SK-N-SH treated with all-trans-retinoic acid at 6 μM for 48 hours (cell line): ENCODE results near the gene HSCB.
"Not testable (repeated sequence)": the region's sequence is repeated elsewhere in the genome, so short reads cannot be mapped to it uniquely, and the experiment has no call there.

Experiments used
- ATAC-seq: fragments of 200-7000 bp; cut with Tn5 transposase; 3 replicates; pipeline ENCODE4 v1.9.1; 2020; ENCODE audit warnings: mild to moderate bottlenecking, moderate library complexity
- ARNTL ChIP-seq: fragments of 450-650 bp; formaldehyde crosslinking; IDR thresholded peaks from 2 replicates; pipeline ENCODE4 v1.5.0; 2020; ENCODE audit warnings: low read depth, mild to moderate bottlenecking, moderate library complexity, borderline replicate concordance
- BACH2 ChIP-seq: fragments of 250-450 bp; sonication (Bioruptor Pico); IDR thresholded peaks from 2 replicates; pipeline ENCODE4 v1.9.0; 2021; ENCODE audit warnings: mild to moderate bottlenecking, borderline replicate concordance
- CREB5 ChIP-seq: fragments of 250-450 bp; sonication (Bioruptor Pico); IDR thresholded peaks from 2 replicates; pipeline ENCODE4 v1.5.1; 2020; ENCODE audit warnings: low read depth, mild to moderate bottlenecking, moderate library complexity
- CSDC2 ChIP-seq: fragments of 250-450 bp; sonication (Bioruptor Pico); IDR thresholded peaks from 2 replicates; pipeline ENCODE4 v1.5.0; 2020; ENCODE audit warnings: mild to moderate bottlenecking, moderate library complexity
- CSRNP3 ChIP-seq: fragments of 250-450 bp; sonication (Bioruptor Pico); IDR thresholded peaks from 2 replicates; pipeline ENCODE4 v1.5.1; 2021; ENCODE audit warnings: mild to moderate bottlenecking, moderate library complexity
- ESRRG ChIP-seq: fragments of 250-450 bp; sonication (Bioruptor Pico); IDR thresholded peaks from 2 replicates; pipeline ENCODE4 v1.6.1; 2021; ENCODE audit warnings: mild to moderate bottlenecking
- GLIS3 ChIP-seq: fragments of 250-450 bp; sonication (Bioruptor Pico); IDR thresholded peaks from 2 replicates; pipeline ENCODE4 v1.5.0; 2020; ENCODE audit warnings: mild to moderate bottlenecking, moderate library complexity
- ISL1 ChIP-seq: fragments of 250-450 bp; sonication (Bioruptor Pico); IDR thresholded peaks from 2 replicates; pipeline ENCODE4 v2.1.2; 2022; ENCODE audit warnings: mild to moderate bottlenecking, moderate library complexity
- OSR1 ChIP-seq: fragments of 250-450 bp; sonication (Bioruptor Pico); IDR thresholded peaks from 2 replicates; pipeline ENCODE4 v1.8.0; 2022; ENCODE audit warnings: moderate library complexity, mild to moderate bottlenecking, inconsistent platforms
- PATZ1 ChIP-seq: fragments of 250-450 bp; sonication (Bioruptor Pico); IDR thresholded peaks from 2 replicates; pipeline ENCODE4 v1.8.0; 2020; ENCODE audit warnings: mild to moderate bottlenecking, moderate library complexity, borderline replicate concordance
- POU6F1 ChIP-seq: fragments of 250-450 bp; sonication (Bioruptor Pico); IDR thresholded peaks from 2 replicates; pipeline ENCODE4 v1.8.0; 2021; ENCODE audit warnings: low read depth, mild to moderate bottlenecking, moderate library complexity, borderline replicate concordance
- PPARA ChIP-seq: fragments of 250-450 bp; sonication (Bioruptor Pico); IDR thresholded peaks from 2 replicates; pipeline ENCODE4 v1.5.0; 2020; ENCODE audit warnings: mild to moderate bottlenecking, borderline replicate concordance
- RARB ChIP-seq: fragments of 250-450 bp; sonication (Bioruptor Pico); IDR thresholded peaks from 2 replicates; pipeline ENCODE4 v1.8.0; 2021; ENCODE audit warnings: mild to moderate bottlenecking, moderate library complexity
- SNAI2 ChIP-seq: fragments of 250-450 bp; sonication (Bioruptor Pico); IDR thresholded peaks from 2 replicates; pipeline ENCODE4 v1.5.0; 2020; ENCODE audit warnings: mild to moderate bottlenecking, moderate library complexity
- TCF4 ChIP-seq: fragments of 250-450 bp; sonication (Bioruptor Pico); IDR thresholded peaks from 2 replicates; pipeline ENCODE4 v1.8.0; 2021; ENCODE audit warnings: mild to moderate bottlenecking, moderate library complexity, borderline replicate concordance
- TSHZ2 ChIP-seq: fragments of 250-450 bp; sonication (Bioruptor Pico); IDR thresholded peaks from 2 replicates; pipeline ENCODE4 v1.5.0; 2020; ENCODE audit warnings: mild to moderate bottlenecking, moderate library complexity
- ZC3H10 ChIP-seq: fragments of 250-450 bp; sonication (Bioruptor Pico); IDR thresholded peaks from 2 replicates; pipeline ENCODE4 v1.5.1; 2021; ENCODE audit warnings: mild to moderate bottlenecking, moderate library complexity
- ZFP3 ChIP-seq: fragments of 250-450 bp; sonication (Bioruptor Pico); IDR thresholded peaks from 2 replicates; pipeline ENCODE4 v1.5.0; 2020; ENCODE audit warnings: mild to moderate bottlenecking, moderate library complexity
- ZFP30 ChIP-seq: fragments of 450-650 bp; formaldehyde crosslinking; IDR thresholded peaks from 2 replicates; pipeline ENCODE4 v1.5.0; 2022; ENCODE audit warnings: mild to moderate bottlenecking, moderate library complexity
- ZNF565 ChIP-seq: fragments of 450-650 bp; formaldehyde crosslinking; conservative IDR thresholded peaks from 2 replicates; pipeline ENCODE4 v1.5.0; 2020; ENCODE audit warnings: low read depth, mild to moderate bottlenecking, moderate library complexity
- ZNF70 ChIP-seq: fragments of 450-650 bp; formaldehyde crosslinking; IDR thresholded peaks from 2 replicates; pipeline ENCODE4 v1.5.0; 2020; ENCODE audit warnings: mild to moderate bottlenecking, moderate library complexity

HSCB gene

GRCh38 chr22:28761449-28761755 lies 19.6 kb downstream of the HSCB start:
- no peak for ATAC-seq
- TF ChIP-seq OSR1 (CRISPR knock-in tag) = no peak
- no peak for TF ChIP-seq ZFP30 (CRISPR knock-in tag)
- TF ChIP-seq TSHZ2 (CRISPR knock-in tag) = no peak
- TF ChIP-seq ARNTL (CRISPR knock-in tag) = no peak
- TF ChIP-seq TCF4 (CRISPR knock-in tag) = no peak
- TF ChIP-seq POU6F1 (CRISPR knock-in tag) = no peak
- TF ChIP-seq ZNF565 (CRISPR knock-in tag) = no peak
- no peak for TF ChIP-seq RARB (CRISPR knock-in tag)
- TF ChIP-seq ZFP3 = no peak
- no peak for TF ChIP-seq CSDC2
- no peak for TF ChIP-seq GLIS3 (CRISPR knock-in tag)
- TF ChIP-seq SNAI2 (CRISPR knock-in tag) = no peak

GRCh38 chr22:28762000-28762399 lies 20.2 kb downstream of the HSCB start:
- ATAC-seq = not testable (repeated sequence)

- TF ChIP-seq ZC3H10 (no peak), GLIS3 (CRISPR knock-in tag) (no peak), ZFP3 (no peak), PATZ1 (CRISPR knock-in tag) (no peak), SNAI2 (CRISPR knock-in tag) (no peak), ZNF70 (CRISPR knock-in tag) (no peak)
- TF ChIP-seq, all 23 proteins: peak for 0
- ATAC-seq = no peak
Measured at GRCh38 chr22:28766628-28767027, 24.8 kb downstream of the HSCB start.

GRCh38 chr22:28768701-28769393 lies 27.0 kb downstream of the HSCB start:
- no peak for ATAC-seq
- no peak for TF ChIP-seq RARB (CRISPR knock-in tag)
- TF ChIP-seq CREB5 (CRISPR knock-in tag) = no peak
- TF ChIP-seq GLIS3 (CRISPR knock-in tag) = no peak
- no peak for TF ChIP-seq POU6F1 (CRISPR knock-in tag)
- no peak for TF ChIP-seq BACH2 (CRISPR knock-in tag)
- TF ChIP-seq ZC3H10 = no peak
- TF ChIP-seq ESRRG = no peak
- no peak for TF ChIP-seq SNAI2 (CRISPR knock-in tag)
- no peak for TF ChIP-seq CSRNP3 (CRISPR knock-in tag)
- TF ChIP-seq PATZ1 (CRISPR knock-in tag) = no peak
- TF ChIP-seq ISL1 (CRISPR knock-in tag) = no peak
- no peak for TF ChIP-seq ZNF70 (CRISPR knock-in tag)
- TF ChIP-seq OSR1 (CRISPR knock-in tag) = no peak
- no peak for TF ChIP-seq ZFP3
- no peak for TF ChIP-seq TCF4 (CRISPR knock-in tag)
- no peak for TF ChIP-seq PPARA (CRISPR knock-in tag)
- no peak for TF ChIP-seq ZNF565 (CRISPR knock-in tag)
